Suprapubic skin (tissue), 4 donors: Measurements from ENCODE around the gene ZNF536.
"Not testable (repeated sequence)": the region's sequence is repeated elsewhere in the genome, so short reads cannot be mapped to it uniquely, and the experiment has no call there.

Source experiments
- EP300 ChIP-seq: sonication (generic); formaldehyde crosslinking; IDR thresholded peaks from one replicate; pipeline ENCODE4 v1.6.1; 2017; ENCODE audit warnings: antibody characterized with exemption
- POLR2A ChIP-seq, 2 donors: fragments of 450-650 bp; IDR thresholded peaks; one replicate each; pipeline ENCODE4 v1.6.1; 2017; ENCODE audit warnings: antibody characterized with exemption in 2 of 2, mild to moderate bottlenecking in 2 of 2, moderate library complexity in 2 of 2
- POLR2AphosphoS5 ChIP-seq, 3 donors: sonication (generic); formaldehyde crosslinking; IDR thresholded peaks; one replicate each; pipeline ENCODE4 v1.6.1; 2017; ENCODE audit warnings: antibody characterized with exemption in 3 of 3
- TF ChIP-seq, protein P1 (sequence below), 2 donors: fragments of 200-600 bp in 1 of 2; fragments of 450-650 bp in 1 of 2; sonication (generic) in 1 of 2; IDR thresholded peaks; one replicate each; pipeline ENCODE4 v1.5.1; 2016 to 2019; ENCODE audit warnings: antibody characterized with exemption in 2 of 2, mild to moderate bottlenecking in 1 of 2, moderate library complexity in 1 of 2

- TF ChIP-seq EP300; POLR2AphosphoS5 (IDR thresholded peaks at IDR 0.05); POLR2A (IDR thresholded peaks at IDR 0.05): not testable (repeated sequence)
- TF ChIP-seq, protein P1, sequence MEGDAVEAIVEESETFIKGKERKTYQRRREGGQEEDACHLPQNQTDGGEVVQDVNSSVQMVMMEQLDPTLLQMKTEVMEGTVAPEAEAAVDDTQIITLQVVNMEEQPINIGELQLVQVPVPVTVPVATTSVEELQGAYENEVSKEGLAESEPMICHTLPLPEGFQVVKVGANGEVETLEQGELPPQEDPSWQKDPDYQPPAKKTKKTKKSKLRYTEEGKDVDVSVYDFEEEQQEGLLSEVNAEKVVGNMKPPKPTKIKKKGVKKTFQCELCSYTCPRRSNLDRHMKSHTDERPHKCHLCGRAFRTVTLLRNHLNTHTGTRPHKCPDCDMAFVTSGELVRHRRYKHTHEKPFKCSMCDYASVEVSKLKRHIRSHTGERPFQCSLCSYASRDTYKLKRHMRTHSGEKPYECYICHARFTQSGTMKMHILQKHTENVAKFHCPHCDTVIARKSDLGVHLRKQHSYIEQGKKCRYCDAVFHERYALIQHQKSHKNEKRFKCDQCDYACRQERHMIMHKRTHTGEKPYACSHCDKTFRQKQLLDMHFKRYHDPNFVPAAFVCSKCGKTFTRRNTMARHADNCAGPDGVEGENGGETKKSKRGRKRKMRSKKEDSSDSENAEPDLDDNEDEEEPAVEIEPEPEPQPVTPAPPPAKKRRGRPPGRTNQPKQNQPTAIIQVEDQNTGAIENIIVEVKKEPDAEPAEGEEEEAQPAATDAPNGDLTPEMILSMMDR (IDR thresholded peaks at IDR 0.05), result not testable (repeated sequence)
Measured at GRCh38 chr19:30466598-30466997, 94.4 kb downstream of the ZNF536 start.
